Glomerular visceral epithelial cell (primary cell): Measurements from ENCODE around the gene NHP2.
"Not testable (repeated sequence)": the region's sequence is repeated elsewhere in the genome, so short reads cannot be mapped to it uniquely, and the experiment has no call there.

Experiments
- DNase-seq: peaks from one replicate; pipeline ENCODE4 v3.0.0-alpha.2; 2016; ENCODE audit errors: extremely low spot score

Gene NHP2

GRCh38 chr5:178130576-178131445 is 22.9 kb downstream of the NHP2 start, which contains the start of gene RMND5B:
TSS of gene RMND5B (plus strand) at chr5:178131014. CDS start at chr5:178138120, 7,106 bp downstream.
- peak; percentile 89 for DNase-seq

- DNase-seq = not testable (repeated sequence)
Measured at GRCh38 chr5:178130234-178130575, 23.5 kb downstream of the NHP2 start.

- DNase-seq = no peak
Measured at GRCh38 chr5:178129296-178129695, 24.4 kb downstream of the NHP2 start.

- not testable (repeated sequence) for DNase-seq
Measured at GRCh38 chr5:178127300-178128009, 26.2 kb downstream of the NHP2 start.

GRCh38 chr5:178126556-178126955 is 27.1 kb downstream of the NHP2 start:
- no peak for DNase-seq

- no peak for DNase-seq
Measured at GRCh38 chr5:178125253-178125906, 28.3 kb downstream of the NHP2 start.

- no peak for DNase-seq
Measured at GRCh38 chr5:178123966-178124925, 29.4 kb downstream of the NHP2 start.

GRCh38 chr5:178123094-178123965 is 30.4 kb downstream of the NHP2 start:
- no peak for DNase-seq

- no peak for DNase-seq
Measured at GRCh38 chr5:178122346-178122745, 31.3 kb downstream of the NHP2 start.

GRCh38 chr5:178121391-178122276 is 32.1 kb downstream of the NHP2 start:
- no peak for DNase-seq

- DNase-seq = peak; percentile 52
Measured at GRCh38 chr5:178120607-178121357, 32.9 kb downstream of the NHP2 start.

GRCh38 chr5:178119915-178120606 is 33.6 kb downstream of the NHP2 start:
- no peak for DNase-seq

GRCh38 chr5:178117923-178118701 is 35.6 kb downstream of the NHP2 start:
- no peak for DNase-seq

GRCh38 chr5:178116143-178116885 is 37.4 kb downstream of the NHP2 start:
- DNase-seq = no peak

- no peak for DNase-seq
Measured at GRCh38 chr5:178115814-178116142, 37.9 kb downstream of the NHP2 start.

GRCh38 chr5:178115136-178115813 is 38.4 kb downstream of the NHP2 start:
- DNase-seq = no peak
